ENCODE measurements around the gene LOXL3.
A peak's percentile ranks its signal among the peaks of the same experiment; 100 is the strongest.

Gene LOXL3

DNA sequence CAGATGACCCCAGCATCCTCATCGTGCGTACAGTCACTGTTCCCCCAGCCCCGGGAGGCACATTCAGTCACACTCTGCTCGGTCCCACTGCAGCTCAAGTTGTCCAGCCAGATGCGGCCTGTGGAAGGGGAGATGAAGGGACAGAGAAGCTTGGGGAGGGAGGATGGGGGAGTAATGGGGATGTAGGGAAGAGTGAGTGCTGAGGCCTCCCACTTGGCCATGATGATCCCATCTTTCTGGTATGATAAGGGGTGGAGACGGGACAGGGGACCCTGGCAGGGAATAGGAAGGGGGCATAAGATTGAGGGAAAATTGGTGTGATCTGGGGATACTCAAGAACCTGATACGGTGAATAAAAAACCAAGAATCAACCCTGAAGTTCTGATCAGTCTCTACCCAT lies 3.5 kb downstream of the LOXL3 start:
- no peak for DNase-seq (ENCODE audit: low read depth in 2 of 2)

DNA sequence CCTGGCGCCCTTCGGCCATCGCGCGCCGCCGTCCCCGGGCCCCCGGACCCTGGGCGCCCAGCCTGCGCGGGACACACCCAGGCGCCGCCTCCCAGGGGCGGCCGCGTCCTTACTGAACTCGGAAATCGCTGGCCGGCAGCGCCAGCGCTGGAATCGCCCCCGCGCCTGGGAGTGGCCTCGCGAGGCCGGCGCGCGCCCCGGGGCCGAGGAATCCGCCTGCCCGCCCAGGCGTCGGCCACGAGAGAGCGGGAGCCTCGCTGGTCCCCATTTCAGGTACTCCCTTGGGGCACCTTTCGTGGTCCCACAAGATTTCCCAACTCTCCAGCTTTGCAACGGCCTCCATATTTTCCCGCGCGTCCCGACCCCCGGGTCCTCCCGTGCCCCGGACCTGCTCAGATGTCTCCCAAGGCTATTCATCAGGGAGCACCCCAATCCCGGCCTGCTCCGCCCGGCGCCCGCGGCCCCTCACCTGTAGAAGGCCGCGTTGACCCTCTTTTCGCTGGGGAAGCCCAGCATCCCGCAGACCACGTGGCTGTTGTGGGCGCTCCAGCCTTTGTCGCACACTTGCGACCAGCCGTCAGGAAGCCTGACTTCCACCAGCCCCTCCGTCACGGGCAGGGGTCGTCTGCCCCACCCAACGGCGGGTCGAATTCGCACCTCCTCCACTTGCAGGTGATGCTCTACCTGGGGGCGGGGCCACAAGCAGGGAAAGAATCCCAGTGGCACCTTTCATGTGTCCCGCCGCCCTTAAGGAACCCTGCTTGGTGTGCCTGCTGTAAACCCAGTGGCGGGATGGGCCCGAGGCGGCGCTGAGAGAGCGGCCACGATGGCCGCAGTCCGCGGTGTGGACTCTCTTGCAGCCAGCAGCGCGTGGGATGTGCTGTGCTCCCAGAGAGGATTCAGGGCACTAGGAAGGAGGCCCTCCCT lies 4.6 kb downstream of the LOXL3 start:
- DNase-seq (ENCODE audit: low read depth in 2 of 2) = no peak

DNA sequence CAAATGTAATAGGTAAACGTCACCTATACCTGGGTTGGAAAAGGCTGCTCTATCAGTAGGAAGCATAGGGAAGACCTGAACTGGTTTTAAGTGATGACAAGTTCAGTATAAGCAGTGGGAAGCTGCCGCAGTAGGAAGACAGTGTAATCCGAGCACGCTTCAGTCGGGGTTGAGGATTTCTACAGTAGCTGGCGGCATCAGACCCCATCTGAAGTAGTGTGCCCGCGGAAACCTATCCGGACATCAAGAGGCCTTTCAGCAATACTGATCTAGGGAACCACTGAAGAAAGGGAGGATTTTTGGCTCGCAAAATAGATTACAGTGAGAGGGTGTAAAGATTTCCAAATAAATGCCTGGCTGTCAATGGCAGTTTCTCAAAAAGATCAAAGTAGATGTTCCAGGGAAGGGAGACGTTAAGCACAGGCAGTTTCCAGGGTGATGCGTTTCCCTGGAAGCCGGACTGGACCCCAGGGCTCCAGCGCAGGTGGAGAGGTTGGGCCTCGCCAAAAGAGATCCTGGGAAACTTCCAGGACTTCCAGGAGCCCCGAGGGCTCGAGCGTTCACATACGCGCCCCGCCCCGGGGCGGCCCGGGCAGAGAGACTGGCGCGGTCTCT lies 5.3 kb downstream of the LOXL3 start:
- no peak for DNase-seq (ENCODE audit: low read depth in 2 of 2)

DNA sequence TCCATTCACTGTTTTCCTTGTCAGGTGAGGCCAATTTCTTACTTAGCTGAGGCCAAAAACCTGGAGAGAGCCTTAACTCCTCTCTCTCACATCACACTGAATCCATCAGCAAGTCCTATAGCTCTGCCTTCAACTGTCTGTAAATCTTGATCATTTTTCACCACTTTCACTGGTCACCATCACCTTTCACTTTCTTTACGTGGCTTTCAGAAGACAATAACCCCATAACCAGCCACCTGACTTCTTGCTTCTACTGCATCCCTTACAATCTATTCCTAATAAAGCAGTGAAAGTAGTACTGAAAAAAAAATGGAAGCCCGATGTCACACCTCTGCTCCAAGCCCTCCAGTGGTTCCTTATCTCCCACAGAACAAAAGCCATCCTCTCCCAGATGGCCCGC lies 7.7 kb downstream of the LOXL3 start:
- DNase-seq (ENCODE audit: low read depth in 2 of 2) = no peak

DNA sequence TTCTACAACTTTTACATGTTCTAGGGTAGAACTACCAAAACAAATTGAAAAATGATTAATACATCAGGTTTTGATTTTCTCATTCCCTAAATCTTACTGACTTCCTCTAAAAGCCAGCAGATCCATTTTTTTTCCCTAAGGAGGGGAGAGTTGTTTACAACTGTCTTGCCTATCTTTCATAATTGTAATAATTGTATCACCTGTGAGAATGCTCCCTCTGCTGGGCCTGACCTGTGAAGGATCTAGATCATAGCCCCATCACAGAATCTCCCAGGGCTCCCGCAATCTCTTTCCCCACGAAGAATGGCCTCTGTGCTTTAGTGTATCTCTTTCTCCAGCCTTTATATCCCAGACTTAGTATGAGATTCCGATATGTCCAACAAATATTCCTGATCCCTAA lies 9.1 kb downstream of the LOXL3 start:
- no peak for DNase-seq (ENCODE audit: low read depth in 2 of 2)

DNA sequence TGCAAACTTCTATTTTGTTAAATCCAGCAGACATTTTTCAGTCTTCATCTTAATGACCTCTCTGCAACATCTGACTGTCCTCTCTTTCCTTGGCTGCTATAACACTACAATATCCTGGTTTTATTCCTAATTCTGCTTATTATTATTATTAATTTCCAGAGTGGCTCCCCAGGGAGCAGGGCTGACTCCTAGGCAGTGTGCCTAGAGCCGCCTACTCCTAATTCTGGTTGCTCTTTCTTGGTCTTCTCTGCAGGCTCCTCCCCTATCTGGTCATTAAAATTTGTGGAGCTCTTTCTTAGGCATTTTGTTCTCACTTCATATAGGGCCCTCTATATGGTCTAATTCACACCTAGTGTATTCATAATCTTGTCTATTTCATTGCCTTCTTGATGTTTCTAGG lies 10.8 kb downstream of the LOXL3 start:
- no peak for DNase-seq (ENCODE audit: low read depth in 2 of 2)

DNA sequence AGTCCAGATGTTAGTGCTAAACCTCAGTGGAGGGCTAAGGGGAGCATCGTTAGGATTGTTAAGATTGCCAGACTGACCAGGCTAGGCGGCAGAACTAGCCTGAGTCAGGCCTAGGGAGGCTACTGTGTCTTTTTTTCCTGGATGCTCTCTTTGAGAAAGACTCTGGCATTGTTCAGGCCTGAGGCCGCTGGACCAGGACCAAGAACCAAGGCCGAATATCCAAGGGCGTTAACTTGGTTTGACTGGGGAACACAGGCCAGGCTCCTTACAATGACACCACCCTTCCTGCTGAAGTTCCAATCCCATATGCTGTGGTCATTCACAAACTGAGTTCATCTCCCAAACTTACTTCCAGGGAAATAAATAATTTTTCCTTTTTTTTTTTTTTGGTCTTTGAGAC lies 13.5 kb downstream of the LOXL3 start:
- DNase-seq (ENCODE audit: low read depth in 2 of 2) = no peak

DNA sequence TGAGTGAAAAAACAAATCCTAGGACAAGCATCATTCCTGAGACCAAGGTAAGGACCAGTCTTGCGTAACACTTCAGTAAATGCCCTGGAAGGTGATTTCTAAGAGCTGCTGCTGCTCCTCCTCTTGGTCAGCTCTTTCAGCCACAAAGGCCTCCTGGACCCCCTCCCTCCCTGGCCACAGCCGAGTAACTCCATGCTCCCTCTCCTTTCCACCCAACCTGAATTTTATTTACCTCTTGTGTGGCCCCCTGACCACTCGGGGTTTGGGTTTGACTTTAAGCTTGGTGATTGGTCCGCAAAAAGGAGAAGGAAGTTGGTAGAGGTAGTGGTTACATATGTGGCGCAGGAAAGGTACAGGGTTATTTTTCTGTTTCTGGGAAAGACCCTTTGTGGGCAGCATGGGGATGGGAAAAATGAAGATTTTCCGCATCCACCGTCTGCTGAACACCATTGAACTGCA lies 14.8 kb downstream of the LOXL3 start:
- no peak for DNase-seq (ENCODE audit: low read depth in 2 of 2)

DNA sequence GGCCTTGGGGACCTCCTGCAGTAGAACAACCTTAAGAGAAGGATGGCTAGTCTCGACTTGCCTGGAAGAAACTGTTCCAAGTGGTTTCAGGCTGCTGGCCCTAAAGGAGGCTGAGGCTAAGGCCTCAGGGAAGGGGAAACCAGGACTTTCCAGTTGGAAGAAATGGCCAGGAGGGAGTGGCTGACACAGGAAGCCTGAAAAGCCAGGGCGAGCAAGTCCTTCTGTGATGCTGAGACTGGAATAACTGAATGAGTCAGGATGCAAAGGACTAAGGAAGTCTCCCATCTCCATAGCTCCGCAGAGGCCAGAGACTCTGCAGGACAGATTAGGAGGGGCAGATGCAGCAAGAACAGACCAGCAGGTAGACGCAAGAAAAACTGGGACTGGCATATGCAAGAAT lies 16.6 kb downstream of the LOXL3 start:
- no peak for DNase-seq (ENCODE audit: low read depth in 2 of 2)

DNA sequence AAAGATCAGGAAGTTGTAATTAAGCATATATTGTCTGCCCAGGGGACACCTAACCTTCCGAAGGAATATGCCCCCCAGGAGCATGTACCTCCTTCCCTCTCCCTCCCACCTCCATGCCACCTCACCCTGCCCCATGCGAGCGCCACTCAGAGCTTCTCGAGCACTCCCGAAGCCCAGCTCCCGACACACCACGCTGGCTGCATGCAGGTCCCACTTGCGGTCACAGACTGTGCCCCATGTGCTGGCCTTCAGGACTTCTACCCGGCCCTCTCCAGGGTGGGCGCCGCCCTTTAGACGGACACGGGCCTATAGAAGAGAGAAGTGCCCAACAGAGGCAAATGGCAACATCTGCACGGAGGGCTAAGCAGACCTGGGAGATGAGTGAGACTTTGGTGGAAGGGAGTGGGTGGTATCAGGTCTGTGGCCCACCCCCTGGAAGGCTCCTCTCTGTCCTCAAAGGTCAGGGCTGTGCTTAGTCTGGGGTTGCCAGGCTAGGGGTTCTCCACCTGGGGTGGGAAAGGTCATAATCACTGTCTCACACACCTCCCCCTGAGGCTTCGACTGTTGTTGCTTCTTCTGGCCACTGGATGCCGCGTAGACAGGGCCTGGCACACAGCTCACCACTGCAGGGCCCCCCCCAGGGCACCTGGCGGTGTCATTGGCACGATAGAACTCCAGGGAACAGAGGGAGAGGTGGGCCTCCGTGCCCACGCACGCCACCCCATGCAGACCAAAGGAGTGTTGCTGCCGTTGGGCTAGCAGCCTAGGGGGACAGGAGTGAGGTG lies 17.4 kb downstream of the LOXL3 start:
- no peak for DNase-seq (ENCODE audit: low read depth in 2 of 2)

DNA sequence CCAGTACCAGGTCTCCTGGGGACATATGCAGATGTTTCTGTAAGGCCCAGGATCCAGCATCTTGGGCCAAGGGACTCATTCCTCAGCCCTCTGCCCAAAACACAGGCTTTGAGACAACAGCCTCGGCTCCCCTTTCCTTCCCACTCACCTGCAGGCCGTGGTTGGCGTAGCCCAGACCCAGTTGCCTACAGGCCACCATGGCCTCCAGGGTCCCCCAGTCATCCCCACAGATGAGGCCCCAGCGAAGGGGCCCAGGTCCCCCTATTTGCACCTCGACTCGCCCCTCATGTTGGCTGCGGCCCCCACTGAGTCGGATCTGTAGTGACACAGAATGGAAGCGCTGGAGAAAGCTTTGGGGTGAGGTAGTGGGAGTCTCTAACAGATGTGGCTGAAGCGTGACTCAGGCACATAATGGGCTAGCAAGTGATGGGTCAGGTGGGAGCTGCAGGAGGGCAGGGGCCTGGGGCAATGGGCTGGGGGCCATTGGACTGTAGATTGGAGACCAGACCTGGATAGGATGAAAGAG lies 18.2 kb downstream of the LOXL3 start:
- no peak for DNase-seq (ENCODE audit: low read depth in 2 of 2)

DNA sequence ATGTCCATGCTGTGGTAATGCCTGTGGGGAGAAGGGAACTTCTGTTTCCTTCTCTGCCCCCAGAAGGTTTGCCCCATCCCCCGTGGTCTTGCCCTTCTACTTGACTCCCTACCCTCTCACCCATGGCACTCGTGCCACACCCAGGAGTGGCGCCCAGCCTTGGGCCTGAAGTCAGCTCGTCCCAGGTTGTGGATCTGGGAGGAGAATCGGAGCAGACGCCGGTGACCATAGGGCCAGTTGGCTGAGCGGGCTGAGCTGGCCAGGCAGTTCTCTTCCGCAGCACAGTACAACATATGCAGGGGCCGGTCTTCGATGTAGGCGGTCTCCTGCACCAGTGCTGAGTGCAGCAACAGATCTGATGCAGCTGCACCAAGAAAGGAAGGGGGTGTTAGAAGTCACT lies 19.3 kb downstream of the LOXL3 start:
- DNase-seq (ENCODE audit: low read depth in 2 of 2) = no peak

DNA sequence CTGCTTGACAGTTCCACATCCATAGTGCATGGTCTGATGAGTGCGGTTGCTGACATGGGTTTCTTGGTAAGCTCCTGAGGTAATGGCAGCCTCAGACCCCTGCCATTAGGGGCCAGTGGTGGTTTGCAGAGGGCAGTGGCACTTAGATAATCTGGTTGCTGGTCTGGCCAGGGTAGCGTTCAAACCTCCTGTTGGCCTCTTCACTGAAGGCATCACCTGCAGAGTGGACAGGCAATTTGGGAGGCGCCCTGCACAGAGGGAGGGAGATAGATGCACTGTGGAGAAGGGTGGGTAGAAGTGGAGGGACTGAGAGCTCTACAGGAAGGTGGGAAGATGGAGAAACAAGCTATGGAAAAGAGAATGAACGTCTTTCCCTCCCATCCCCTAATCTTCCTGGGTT lies 20.3 kb downstream of the LOXL3 start:
- DNase-seq (ENCODE audit: low read depth in 2 of 2) = no peak

DNA sequence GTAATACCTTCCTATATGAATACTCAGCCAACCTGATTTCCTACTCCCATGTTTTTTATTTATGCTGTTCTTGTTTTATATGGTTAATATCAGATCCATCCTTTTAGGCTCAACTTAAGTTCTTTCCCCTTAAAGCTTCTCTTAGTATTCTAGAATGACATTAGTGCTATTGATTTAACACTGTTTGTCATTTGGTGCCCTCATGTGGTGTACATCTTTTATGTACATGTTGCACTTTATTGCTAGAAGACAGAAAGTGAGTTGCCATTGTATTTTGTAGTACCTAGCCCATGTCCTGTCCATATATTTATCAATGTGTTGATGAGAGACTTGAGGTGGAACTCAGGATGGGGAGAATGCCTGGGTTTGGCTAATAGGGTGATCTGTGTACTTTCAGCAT lies 21.5 kb downstream of the LOXL3 start:
- no peak for DNase-seq (ENCODE audit: low read depth in 2 of 2)

DNA sequence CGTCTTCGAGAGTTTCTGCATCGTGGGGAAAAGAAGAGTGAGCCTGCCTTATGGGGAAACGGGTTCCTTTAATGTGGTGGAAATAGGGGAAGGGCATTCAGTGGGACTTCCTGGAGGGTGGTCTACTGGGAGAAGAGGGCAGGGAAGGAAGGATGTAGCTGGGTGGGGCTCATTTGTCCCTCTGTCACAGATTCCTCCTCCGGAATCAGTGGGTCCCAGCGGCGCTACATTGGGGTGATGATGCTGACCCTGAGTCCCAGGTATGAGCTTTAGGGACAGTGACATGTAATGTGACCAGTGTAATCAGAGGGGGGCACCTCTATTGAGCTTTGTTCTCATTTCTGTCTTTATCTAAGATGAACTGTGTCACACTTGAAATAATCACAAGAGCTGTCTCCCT lies 22.1 kb downstream of the LOXL3 start:
- no peak for DNase-seq (ENCODE audit: low read depth in 2 of 2)

DNA sequence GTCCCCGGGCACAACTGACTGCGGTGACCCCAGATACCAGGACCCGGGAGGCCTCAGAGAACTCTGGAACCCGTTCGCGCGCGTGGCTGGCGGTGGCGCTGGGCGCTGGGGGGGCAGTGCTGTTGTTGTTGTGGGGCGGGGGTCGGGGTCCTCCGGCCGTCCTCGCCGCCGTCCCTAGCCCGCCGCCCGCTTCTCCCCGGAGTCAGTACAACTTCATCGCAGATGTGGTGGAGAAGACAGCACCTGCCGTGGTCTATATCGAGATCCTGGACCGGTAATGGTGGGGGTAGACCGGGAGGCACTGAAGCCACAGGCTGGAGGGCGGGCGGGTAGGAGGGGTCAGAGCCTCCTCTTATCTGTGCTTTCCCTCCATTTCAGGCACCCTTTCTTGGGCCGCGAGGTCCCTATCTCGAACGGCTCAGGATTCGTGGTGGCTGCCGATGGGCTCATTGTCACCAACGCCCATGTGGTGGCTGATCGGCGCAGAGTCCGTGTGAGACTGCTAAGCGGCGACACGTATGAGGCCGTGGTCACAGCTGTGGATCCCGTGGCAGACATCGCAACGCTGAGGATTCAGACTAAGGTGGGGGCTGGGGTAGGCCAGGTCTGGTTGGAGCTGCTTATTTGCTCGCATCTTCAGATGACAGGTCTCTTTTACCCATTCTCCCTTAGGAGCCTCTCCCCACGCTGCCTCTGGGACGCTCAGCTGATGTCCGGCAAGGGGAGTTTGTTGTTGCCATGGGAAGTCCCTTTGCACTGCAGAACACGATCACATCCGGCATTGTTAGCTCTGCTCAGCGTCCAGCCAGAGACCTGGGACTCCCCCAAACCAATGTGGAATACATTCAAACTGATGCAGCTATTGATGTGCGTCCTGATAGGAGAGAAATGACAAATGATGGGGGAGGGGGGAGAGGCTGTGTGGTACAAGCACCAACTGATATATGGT lies 23.2 kb downstream of the LOXL3 start:
- DNase-seq (ENCODE audit: low read depth in 2 of 2) = no peak

DNA sequence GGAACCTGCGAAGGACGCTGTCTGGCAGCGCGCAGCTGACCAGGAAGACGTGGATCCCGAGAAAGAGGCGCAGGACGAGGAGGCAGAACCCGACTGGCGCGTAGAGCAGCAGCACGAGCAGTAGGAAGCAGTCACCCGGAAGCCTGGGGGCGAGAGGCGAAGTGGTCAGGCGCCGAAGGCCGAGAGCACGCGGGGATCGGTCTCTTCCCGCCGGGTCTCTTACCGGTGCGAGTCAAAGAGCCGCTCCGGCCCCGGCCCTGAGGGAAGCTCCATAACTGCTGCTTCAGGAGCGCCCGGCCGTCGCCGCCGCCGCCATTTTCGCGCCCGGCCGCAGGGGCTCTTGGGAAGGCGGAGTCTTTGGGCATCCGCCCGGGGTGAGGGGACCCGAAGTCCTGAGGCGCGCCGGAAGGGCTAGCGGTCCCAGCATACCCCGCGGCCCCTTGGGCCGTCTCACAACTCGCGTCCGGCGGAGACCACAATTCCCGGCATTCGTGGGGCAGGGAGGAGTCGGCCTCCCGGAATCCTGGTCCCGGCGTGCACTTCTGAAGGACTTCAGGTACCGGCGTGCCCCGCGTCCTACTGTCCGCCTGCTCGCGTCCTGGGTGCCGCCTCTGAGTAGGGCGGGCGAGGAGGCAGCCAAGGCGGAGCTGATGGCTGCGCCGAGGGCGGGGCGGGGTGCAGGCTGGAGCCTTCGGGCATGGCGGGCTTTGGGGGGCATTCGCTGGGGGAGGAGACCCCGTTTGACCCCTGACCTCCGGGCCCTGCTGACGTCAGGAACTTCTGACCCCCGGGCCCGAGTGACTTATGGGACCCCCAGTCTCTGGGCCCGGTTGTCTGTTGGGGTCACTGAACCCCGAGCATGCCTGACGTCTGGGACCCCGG lies 24.1 kb downstream of the LOXL3 start, which contains the start of the genes AUP1 and HTRA2:
AUP1 (minus strand) TSS at position 350 of the 882 bp plus-strand sequence; CDS start at position 273, 77 bp downstream.
HTRA2 (plus strand) TSS at position 577 of the 882 bp plus-strand sequence; CDS start at position 651, 74 bp downstream.
- peak; percentile 64 to 74 for DNase-seq (ENCODE audit: low read depth in 2 of 2)

DNA sequence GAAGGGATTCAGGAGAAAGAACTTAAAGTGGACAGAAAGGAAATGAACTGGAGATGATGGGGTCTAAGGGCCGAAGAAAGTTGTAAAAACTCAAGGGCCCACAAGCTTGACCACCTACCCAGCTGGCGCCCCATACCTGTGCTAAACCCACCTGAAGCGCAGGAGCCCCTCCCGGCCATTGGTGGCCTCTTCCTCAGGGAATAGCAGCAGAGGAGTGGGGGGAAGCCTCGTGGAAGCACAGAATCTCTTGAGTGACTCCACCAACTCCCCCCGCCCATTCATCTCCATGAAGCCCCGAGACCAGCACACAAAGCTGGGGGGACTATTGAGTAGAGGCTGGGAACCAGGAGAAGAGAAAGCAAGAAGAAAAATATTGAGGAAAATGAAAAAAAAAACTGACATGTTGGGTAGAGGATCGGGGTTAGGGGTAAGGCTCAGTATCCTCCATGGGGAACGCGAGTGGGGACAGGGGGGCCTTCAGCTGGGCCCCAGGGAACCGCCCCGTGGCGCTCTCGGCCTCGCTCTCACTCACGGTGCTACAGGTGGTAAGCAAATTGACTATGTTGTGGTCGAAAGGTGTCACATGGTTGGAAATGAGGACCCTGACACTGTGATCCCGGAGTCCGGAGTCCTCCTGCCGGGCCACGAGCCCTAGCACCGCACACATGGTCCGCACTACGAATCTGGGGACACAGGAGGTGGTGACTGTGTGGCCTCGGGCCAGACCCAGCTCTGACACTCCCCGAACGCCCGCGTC lies 25.0 kb downstream of the LOXL3 start:
- DNase-seq (ENCODE audit: low read depth in 2 of 2) = no peak

DNA sequence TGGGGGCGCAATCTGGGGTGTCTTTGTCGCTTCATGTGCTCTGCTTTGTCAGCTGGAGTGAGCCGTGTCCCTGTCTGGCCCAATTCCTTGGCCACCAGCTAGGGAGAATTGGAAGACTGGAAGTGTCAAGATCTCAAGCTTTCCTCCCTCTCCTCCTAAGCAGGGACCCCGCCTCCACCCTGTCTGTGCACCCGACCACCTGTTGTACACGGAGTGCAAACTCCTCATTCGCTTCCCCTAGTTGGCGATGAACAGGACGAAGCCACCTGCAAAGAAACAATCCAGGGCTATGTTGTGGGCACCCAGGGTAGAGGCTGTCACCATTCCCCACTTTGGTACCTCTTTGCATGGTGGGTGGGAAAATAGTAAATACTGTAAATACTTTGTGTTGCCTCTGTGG lies 26.0 kb downstream of the LOXL3 start:
- DNase-seq (ENCODE audit: low read depth in 2 of 2) = no peak
